ENCODE results near the gene PDLIM4.
A peak's percentile ranks its signal among the peaks of the same experiment; 100 is the strongest.

PDLIM4 gene

GRCh38 chr5:132267166-132267739, 9.8 kb downstream of the PDLIM4 start:
- DNase-seq (ENCODE audit: low read depth) = no peak

- DNase-seq (ENCODE audit: low read depth) = no peak
These were observed 10.7 kb downstream of the PDLIM4 start for GRCh38 chr5:132267931-132268768.

DNA sequence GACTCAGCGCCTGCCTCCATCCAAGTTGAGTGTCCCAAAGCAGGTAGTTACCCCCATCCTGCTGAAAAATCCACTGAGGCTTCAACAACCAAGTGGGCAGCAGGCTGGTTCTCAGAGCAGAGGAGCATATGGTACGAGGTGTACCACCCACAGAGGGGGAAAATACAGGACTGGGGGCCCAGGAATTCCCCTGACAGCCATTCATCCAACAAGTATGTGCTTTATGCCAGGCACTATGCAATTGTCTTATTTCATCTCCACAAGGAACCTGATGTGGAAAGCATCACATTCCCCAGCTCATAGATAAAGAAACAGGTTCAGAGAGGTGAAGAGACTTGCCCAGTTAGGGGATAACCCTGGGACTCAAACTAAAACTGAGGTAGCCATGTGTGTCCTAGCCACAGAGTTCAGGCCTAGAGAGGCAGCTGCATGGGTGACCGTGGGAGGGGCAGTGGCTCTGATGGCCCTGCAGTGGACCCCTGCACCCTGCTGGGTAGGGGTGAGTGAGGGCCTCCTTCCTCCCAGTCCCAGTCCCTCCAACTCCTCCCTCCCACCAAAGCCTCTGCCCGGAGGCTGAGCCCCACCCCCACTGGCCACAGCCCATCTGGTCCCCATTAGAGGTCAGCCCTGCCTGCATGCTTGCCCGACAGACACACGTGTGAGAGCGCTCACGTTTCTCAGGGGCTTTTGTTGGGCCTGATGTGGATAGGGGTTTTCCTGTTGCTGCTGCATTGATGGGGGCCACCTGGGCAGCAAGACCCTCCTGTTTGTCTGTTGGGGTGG, 11.5 kb downstream of the PDLIM4 start:
- DNase-seq (ENCODE audit: low read depth) = no peak

GRCh38 chr5:132269635-132270334, 12.3 kb downstream of the PDLIM4 start:
- no peak for DNase-seq (ENCODE audit: low read depth)

- DNase-seq (ENCODE audit: low read depth) = no peak
These were observed 12.8 kb downstream of the PDLIM4 start for GRCh38 chr5:132270335-132270665.

DNA sequence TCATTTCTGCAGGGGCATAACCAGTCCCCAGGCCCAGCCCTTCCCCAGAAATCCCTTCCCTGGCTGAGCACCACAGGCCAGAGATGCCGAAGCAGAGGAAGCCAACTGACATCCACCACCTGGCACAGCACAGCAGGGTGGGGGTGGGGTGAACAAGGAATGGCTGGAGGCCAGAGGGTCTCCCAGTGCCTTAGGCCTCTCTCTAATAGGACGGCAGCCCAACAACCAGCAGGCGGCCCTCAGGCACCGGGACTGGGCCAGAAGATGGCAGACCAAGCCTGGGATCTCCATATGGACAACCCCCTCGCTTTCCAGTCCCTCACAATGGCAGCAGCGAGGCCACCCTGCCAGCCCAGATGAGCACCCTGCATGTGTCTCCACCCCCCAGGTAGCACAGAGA, 13.2 kb downstream of the PDLIM4 start:
- DNase-seq (ENCODE audit: low read depth) = no peak

- no peak for DNase-seq (ENCODE audit: low read depth)
These were observed 14.1 kb downstream of the PDLIM4 start for GRCh38 chr5:132271251-132272246.

DNA sequence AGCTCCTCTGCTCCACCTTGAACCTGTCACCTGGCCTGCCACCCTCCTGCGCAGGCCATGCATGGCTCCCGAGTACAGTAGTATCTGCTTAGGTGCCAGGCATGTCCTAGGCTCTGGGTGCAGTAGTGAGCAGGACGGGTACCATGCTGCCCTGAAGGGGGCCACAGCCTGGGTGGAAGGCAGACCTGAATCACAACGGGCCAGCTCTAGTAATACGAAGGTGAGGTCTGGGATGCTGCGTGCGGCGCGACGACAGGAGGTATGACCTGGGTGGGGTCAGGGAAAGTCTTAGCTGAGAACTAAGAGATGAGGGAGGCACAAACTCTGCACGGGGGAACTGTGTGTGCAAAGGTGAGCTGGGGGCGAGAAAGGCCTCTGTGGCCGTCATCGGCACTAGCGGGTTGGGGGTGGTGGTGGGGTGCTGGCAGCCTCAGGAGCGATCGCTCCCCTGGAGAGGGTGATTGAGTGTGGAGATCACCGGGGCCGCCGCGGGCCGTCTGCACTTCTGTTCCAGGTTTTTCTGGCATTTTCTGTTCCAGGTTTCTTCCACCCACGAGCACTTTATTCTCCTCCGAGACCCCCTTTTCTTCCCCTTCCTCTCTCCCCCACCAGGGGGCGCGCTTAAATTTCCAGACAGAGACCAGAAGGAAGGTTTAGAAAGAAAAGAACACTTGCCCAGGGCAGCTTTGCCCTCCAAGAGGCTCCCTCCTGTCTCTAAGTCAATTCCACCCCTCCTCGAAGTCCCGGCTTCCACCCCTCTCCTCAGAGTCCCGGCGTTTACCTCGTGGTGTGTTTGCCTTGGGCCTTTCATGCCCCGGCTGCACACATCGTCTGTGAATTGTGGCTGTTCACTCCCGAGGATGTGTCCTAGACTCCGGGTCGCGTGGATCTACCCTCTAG, 15.1 kb downstream of the PDLIM4 start:
- peak; percentile 61 for DNase-seq (ENCODE audit: low read depth)

GRCh38 chr5:132273631-132274030, 16.1 kb downstream of the PDLIM4 start:
- no peak for DNase-seq (ENCODE audit: low read depth)

GRCh38 chr5:132274050-132274792, 16.7 kb downstream of the PDLIM4 start:
- no peak for DNase-seq (ENCODE audit: low read depth)

DNA sequence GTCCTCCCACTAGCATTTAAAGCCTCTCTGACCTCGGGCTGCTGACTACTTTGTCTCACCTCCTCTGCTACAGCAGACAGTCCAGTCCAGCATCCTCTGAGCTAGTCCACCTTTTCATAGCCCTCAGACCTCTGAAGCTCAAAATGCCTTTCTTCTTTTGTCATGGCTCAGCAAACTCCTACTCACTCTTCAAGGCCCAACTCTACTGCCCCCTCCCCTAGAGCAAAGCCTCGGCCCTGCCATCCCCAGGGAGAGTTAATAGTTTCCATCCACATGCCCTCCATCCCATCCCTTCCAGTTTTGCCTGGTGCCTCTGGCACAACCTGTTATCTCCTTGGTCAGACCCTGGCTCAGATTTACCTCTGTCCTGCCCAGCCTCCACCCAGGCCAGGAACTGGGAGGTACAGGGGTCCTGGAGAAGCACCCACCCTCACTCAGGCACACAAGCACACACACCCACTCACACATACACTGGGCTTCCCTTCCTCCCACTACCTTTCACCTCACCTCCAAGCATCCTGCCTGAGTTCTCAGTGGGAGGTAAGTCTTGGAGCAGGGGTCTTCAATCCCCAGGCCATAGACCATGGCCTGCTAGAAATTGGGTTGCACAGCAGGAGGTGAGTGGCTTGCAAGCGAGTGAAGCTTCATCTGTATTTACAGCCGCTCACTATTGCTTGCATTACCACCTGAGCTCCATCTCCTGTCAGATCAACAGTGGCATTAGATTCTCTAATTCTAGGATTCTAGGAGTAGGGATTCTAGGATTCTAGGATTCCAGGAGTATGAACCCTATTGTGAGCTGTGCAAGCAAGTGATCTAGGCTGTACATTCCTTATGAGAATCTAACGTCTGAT, 18.1 kb downstream of the PDLIM4 start:
- DNase-seq (ENCODE audit: low read depth) = no peak

DNA sequence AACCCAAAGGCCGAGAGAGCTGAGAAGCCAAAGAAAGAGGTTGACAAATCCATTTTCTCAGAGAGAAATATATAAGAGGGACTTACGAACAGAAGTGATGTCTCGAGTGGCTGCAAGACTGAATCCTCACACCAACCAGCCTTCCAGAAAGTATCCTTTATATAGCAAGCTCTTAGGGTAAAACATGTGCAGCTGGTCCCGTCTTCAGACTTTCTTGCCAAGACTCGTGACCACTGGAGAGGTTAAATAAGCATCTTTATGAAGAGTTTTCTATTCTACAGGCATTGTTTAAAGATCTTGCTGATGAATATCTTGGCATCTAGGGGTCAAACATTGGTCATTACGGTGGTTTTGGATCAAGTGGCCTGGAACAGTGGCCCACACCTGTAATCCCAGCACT, 19.8 kb downstream of the PDLIM4 start:
- DNase-seq (ENCODE audit: low read depth) = no peak

DNA sequence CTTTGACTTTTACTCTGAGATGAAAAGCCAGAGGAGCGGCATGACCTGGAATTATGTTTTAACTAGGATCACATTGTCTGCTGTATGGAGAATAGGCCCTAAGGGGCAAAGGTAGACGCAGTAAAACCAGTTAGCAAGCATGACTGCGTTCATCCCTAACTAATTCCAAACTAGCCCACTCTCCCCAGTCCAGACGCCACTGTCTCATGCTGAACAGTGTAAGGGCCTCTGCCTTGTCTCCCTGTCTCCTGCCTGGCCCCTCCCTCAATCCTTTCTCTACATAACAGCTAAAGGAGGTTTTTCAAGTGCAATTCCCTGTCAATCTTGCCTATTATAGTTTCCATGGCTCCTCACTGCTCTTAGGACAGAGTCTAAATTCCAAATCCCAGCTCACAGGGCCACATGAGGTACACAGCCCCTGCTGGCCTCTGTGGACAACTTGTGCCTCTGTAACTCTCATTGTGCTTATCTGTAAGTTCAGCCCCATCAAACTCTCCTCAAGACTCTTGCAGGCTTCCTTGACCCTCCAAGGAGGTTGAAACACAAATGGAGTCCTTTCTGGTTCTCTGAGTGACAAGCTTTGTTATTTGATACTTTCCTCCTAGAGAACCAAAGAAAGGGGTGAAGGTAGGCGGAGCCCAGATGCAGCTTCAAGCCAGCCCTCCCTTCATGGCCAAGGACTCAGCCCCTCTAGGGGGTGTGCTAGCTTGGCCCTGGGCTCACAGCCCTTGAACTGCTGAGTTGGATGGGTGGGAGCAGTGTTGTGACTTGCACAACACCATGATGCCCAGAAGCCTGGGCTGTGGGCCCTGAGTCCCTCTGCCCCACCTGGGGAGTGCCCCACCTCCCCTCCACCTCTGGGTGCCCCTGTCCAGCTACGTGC, 20.7 kb downstream of the PDLIM4 start:
- no peak for DNase-seq (ENCODE audit: low read depth)

GRCh38 chr5:132279801-132280200, 22.3 kb downstream of the PDLIM4 start:
- no peak for DNase-seq (ENCODE audit: low read depth)

- DNase-seq (ENCODE audit: low read depth) = no peak
These were observed 23.1 kb downstream of the PDLIM4 start for GRCh38 chr5:132280371-132281240.

- no peak for DNase-seq (ENCODE audit: low read depth)
These were observed 24.5 kb downstream of the PDLIM4 start for GRCh38 chr5:132281856-132282614.
